Mammary epithelial cell (primary cell): Measurements from ENCODE around the gene EPC1.

Source experiments
- EZH2 ChIP-seq: IDR thresholded peaks from 2 replicates; pipeline ENCODE4 v1.6.1; 2012; ENCODE audit warnings: low read length, inconsistent platforms, borderline replicate concordance
- TF ChIP-seq, protein P1 (sequence below), 2 donors: IDR thresholded peaks in 1 of 2; conservative IDR thresholded peaks in 1 of 2; 2 replicates each; pipeline ENCODE4 v1.5.1; 2011 to 2012; ENCODE audit warnings: inconsistent platforms in 2 of 2, low read length in 2 of 2, mild to moderate bottlenecking in 2 of 2, control low read depth in 1 of 2, low read depth in 1 of 2; ENCODE audit not compliant: insufficient read depth in 1 of 2; ENCODE audit errors: extremely low read depth in 1 of 2

DNA sequence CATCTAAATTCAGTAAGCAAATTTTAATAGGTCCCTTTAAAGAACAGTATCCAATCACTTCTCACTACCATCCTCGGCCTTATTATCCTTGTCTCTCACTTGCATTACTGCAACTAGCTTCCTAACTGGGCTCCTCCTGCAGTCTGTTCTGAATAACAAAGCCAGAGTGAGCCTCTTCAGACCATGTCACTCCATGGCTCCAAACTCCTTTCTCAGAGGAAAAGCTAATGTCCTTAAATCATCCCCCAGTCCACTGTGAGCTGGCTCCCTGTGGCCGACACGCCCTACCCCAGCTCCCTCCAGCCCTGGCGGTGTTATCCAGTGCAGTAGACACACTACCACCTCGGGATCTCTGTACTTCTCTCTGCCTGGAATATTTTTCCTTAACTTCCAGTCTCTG is 80.0 kb downstream of the EPC1 start:
- TF ChIP-seq, protein P1, sequence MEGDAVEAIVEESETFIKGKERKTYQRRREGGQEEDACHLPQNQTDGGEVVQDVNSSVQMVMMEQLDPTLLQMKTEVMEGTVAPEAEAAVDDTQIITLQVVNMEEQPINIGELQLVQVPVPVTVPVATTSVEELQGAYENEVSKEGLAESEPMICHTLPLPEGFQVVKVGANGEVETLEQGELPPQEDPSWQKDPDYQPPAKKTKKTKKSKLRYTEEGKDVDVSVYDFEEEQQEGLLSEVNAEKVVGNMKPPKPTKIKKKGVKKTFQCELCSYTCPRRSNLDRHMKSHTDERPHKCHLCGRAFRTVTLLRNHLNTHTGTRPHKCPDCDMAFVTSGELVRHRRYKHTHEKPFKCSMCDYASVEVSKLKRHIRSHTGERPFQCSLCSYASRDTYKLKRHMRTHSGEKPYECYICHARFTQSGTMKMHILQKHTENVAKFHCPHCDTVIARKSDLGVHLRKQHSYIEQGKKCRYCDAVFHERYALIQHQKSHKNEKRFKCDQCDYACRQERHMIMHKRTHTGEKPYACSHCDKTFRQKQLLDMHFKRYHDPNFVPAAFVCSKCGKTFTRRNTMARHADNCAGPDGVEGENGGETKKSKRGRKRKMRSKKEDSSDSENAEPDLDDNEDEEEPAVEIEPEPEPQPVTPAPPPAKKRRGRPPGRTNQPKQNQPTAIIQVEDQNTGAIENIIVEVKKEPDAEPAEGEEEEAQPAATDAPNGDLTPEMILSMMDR (conservative IDR thresholded peaks at IDR 0.05 in 1 of 2, IDR thresholded peaks at IDR 0.05 in 1 of 2; ENCODE audit: extremely low read depth in 1 of 2, insufficient read depth in 1 of 2, low read depth in 1 of 2, low read length in 2 of 2): no peak
- TF ChIP-seq EZH2: no peak
